Trophoblast cell (in vitro differentiated cells and primary cell): ENCODE data around the gene DCAF16.
A peak's percentile ranks its signal among the peaks of the same experiment; 100 is the strongest.
"Not testable (repeated sequence)": the region's sequence is repeated elsewhere in the genome, so short reads cannot be mapped to it uniquely, and the experiment has no call there.

Experiments used
- DNase-seq, 2 donors: peaks; one replicate each; pipeline ENCODE4 v3.0.0-alpha.2; 2016
- H2AFZ ChIP-seq: 2 replicates; pipeline ENCODE4 v1.6.1; 2013; ENCODE audit warnings: low read length, moderate library complexity, mild to moderate bottlenecking; ENCODE audit not compliant: insufficient read depth, poor library complexity
- H2AK5ac ChIP-seq: 2 replicates; pipeline ENCODE4 v1.6.1; 2013; ENCODE audit warnings: mild to moderate bottlenecking, low read length
- H2BK120ac ChIP-seq: 2 replicates; pipeline ENCODE4 v1.6.1; 2013; ENCODE audit warnings: low read length, mild to moderate bottlenecking, moderate library complexity; ENCODE audit not compliant: insufficient read depth, poor library complexity
- H2BK12ac ChIP-seq: 2 replicates; pipeline ENCODE4 v1.6.1; 2013; ENCODE audit warnings: mild to moderate bottlenecking, low read length, moderate library complexity
- H2BK5ac ChIP-seq: 2 replicates; pipeline ENCODE4 v1.6.1; 2013; ENCODE audit warnings: low read length, low read depth, moderate library complexity, mild to moderate bottlenecking; ENCODE audit not compliant: poor library complexity
- H3K14ac ChIP-seq: 2 replicates; pipeline ENCODE4 v1.6.1; 2013; ENCODE audit warnings: mild to moderate bottlenecking, low read length
- H3K18ac ChIP-seq: 2 replicates; pipeline ENCODE4 v1.6.1; 2013; ENCODE audit warnings: mild to moderate bottlenecking, low read length
- H3K23ac ChIP-seq: 2 replicates; pipeline ENCODE4 v1.6.1; 2013; ENCODE audit warnings: low read length
- H3K27ac ChIP-seq: 2 replicates; pipeline ENCODE4 v1.5.1; 2013; ENCODE audit warnings: low read depth, mild to moderate bottlenecking, inconsistent platforms, low read length, moderate library complexity
- H3K27me3 ChIP-seq: 2 replicates; pipeline ENCODE4 v1.6.1; 2013; ENCODE audit warnings: inconsistent platforms, mild to moderate bottlenecking, low read length, moderate library complexity; ENCODE audit not compliant: insufficient read depth
- H3K36me3 ChIP-seq, 2 experiments: 1 replicate in 1 of 2; 2 replicates in 1 of 2; pipeline ENCODE4 v1.6.1; 2013; ENCODE audit warnings: low read length in 2 of 2, mild to moderate bottlenecking in 2 of 2, moderate library complexity in 1 of 2; ENCODE audit not compliant: insufficient read depth in 2 of 2, control insufficient read depth in 1 of 2
- H3K4ac ChIP-seq: 2 replicates; pipeline ENCODE4 v1.6.1; 2013; ENCODE audit warnings: low read depth, mild to moderate bottlenecking, low read length, moderate library complexity
- H3K4me1 ChIP-seq, 2 experiments: 1 replicate in 1 of 2; 2 replicates in 1 of 2; pipeline ENCODE4 v1.6.1; 2013; ENCODE audit warnings: low read length in 2 of 2, mild to moderate bottlenecking in 2 of 2, moderate library complexity in 1 of 2; ENCODE audit not compliant: insufficient read depth in 2 of 2, control insufficient read depth in 1 of 2
- H3K4me2 ChIP-seq: 2 replicates; pipeline ENCODE4 v1.6.1; 2013; ENCODE audit warnings: inconsistent platforms, mild to moderate bottlenecking, low read length, moderate library complexity
- H3K4me3 ChIP-seq: 2 replicates; pipeline ENCODE4 v1.5.1; 2013; ENCODE audit warnings: mild to moderate bottlenecking, low read depth, low read length, inconsistent platforms
- H3K79me1 ChIP-seq: one replicate; pipeline ENCODE4 v1.6.1; 2013; ENCODE audit warnings: low read length
- H3K79me2 ChIP-seq: 2 replicates; pipeline ENCODE4 v1.6.1; 2013; ENCODE audit warnings: low read length, mild to moderate bottlenecking; ENCODE audit not compliant: control insufficient read depth, insufficient read depth, poor library complexity
- H3K9ac ChIP-seq: 2 replicates; pipeline ENCODE4 v1.6.1; 2013; ENCODE audit warnings: mild to moderate bottlenecking, low read length
- H3K9me3 ChIP-seq: 2 replicates; pipeline ENCODE4 v1.6.1; 2013; ENCODE audit warnings: low read depth, mild to moderate bottlenecking, control low read depth, inconsistent platforms, low read length; ENCODE audit not compliant: insufficient read depth
- H4K12ac ChIP-seq: 2 replicates; pipeline ENCODE4 v1.6.1; 2013; ENCODE audit warnings: low read depth, mild to moderate bottlenecking, low read length, moderate library complexity
- H4K8ac ChIP-seq: 2 replicates; pipeline ENCODE4 v1.6.1; 2013; ENCODE audit warnings: low read depth, mild to moderate bottlenecking, low read length, moderate library complexity
- H4K91ac ChIP-seq: one replicate; pipeline ENCODE4 v1.6.1; 2013; ENCODE audit warnings: low read depth, mild to moderate bottlenecking, low read length, moderate library complexity
- WGBS: extraction: QIAGEN DNeasy Blood & Tissue Kit; methylation state at CpG from one replicate; pipeline ENCODE4 v1.1.7; 2013; ENCODE audit warnings: missing lambda C conversion rate; ENCODE audit not compliant: insufficient read length, insufficient coverage; ENCODE audit errors: extremely low coverage; 5-methylcytosine and 5-hydroxymethylcytosine counted together

DCAF16 gene

DNA sequence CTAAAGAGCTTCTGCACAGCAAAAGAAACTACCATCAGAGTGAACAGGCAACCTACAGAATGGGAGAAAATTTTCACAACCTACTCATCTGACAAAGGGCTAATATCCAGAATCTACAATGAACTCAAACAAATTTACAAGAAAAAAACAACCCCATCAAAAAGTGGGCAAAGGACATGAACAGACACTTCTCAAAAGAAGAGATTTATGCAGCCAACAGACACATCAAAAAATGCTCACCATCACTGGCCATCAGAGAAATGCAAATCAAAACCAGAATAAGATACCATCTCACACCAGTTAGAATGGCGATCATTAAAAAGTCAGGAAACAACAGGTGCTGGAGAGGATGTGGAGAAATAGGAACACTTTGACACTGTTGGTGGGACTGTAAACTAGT lies 39.7 kb upstream of the DCAF16 start:
- H3K18ac ChIP-seq, H2BK12ac ChIP-seq: not testable (repeated sequence)
- WGBS, result no CpG with 5 or more reads among the region's 1 CpG

DNA sequence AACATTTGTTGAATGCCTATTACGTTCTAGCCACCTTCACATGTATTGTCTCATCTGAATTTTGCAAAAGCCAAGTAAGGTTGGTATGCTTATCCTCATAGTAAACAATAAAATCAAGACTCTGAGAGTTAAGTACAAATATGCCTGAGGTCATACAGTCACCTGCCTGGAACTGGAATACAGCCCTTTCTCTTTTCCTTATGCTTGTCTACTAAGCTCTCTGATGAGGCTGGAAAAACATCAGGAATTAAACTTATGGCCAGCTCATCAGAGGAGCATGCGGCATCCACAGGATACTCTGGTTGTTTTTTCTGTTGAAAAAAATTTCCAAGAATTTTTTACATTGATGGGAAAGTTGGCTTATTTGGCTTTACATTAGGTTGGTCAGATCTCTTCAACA lies 35.7 kb upstream of the DCAF16 start:
- Histone ChIP-seq H3K18ac (no peak overlapping the region), H3K36me3 (peaks cover 3 to 4% of the 10 kb centered on the region in 2 experiments), H2BK5ac (no peak overlapping the region), H3K23ac (no peak overlapping the region), H3K14ac (no peak overlapping the region), H2BK12ac (no peak overlapping the region), H4K91ac (no peak overlapping the region), H3K79me1 (no peaks in the 10 kb centered on the region), H3K9ac (no peak overlapping the region), H2AK5ac (no peak overlapping the region), H3K4me2 (no peak overlapping the region), H3K4ac (no peak overlapping the region), H4K12ac (no peak overlapping the region), H3K27me3 (no peaks in the 10 kb centered on the region), H3K27ac (no peak overlapping the region), H3K4me1 (no peaks in the 10 kb centered on the region), H4K8ac (no peak overlapping the region), H2AFZ (no peak overlapping the region), H3K9me3 (peaks cover 2% of the 10 kb centered on the region), H2BK120ac (no peak overlapping the region), H3K79me2 (no peaks in the 10 kb centered on the region), H3K4me3 (no peak overlapping the region)
- peak; percentile 31 to 52 for DNase-seq
- WGBS, result no CpG with 5 or more reads among the region's 2 CpGs

More for the DNA sequence above, 39.7 kb upstream of the DCAF16 start:
- H3K4ac ChIP-seq, H3K9ac ChIP-seq, H2AK5ac ChIP-seq, H2AFZ ChIP-seq, H4K12ac ChIP-seq, H3K36me3 ChIP-seq, H2BK5ac ChIP-seq, H4K8ac ChIP-seq, H3K79me1 ChIP-seq, H4K91ac ChIP-seq, H3K27me3 ChIP-seq, H3K14ac ChIP-seq, H3K4me1 ChIP-seq, H3K4me3 ChIP-seq, H3K4me2 ChIP-seq, DNase-seq, H3K79me2 ChIP-seq, H3K27ac ChIP-seq, H2BK120ac ChIP-seq, H3K23ac ChIP-seq, H3K9me3 ChIP-seq: not testable (repeated sequence)

DNA sequence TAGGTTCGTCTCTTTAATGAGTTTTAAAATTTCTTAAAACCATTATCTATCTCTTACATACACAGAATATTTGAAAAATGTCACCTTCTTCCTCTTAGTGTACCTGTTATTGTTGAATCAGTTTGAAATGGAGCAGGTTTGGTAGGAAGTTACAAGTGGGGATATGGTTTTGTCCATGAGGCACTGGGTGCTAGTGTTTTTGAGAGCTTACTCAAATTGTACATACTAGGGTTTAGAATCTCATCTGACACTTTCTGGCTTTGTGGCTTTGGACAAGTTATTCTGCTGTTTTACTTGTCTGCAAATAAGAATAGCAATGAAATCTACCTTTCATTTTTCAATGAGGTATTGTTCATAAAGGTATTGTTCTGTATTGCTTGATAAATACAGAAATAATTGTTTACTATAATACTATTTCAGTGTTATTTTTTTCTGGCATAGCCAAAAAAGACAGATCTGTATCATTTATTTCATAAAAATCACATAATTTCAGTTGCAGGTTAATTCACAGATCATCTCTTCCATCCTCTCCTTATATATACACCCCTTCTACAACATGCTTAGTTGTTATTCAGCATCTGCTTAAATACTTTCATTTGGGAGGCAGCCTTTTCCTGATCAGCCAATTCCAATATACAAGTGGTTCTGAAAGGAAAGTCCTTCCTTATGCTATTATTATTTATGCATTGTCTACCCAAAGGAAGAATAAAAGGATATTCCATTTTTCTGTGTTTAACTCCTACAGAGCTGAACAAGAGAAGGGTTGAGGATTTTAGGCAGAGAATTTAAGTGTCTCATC lies 13.5 kb upstream of the DCAF16 start:
- H3K4me2 ChIP-seq, result no peak overlapping the region
- H3K4me1 ChIP-seq, result no peaks in the 10 kb centered on the region
- no peak overlapping the region for H2AFZ ChIP-seq
- no peak overlapping the region for H3K4ac ChIP-seq
- H3K27me3 ChIP-seq, result no peaks in the 10 kb centered on the region
- no peak overlapping the region for H4K12ac ChIP-seq
- no peak for DNase-seq
- H3K18ac ChIP-seq, result no peak overlapping the region
- no peak overlapping the region for H3K27ac ChIP-seq
- H4K91ac ChIP-seq, result no peak overlapping the region
- H3K9me3 ChIP-seq, result no peaks in the 10 kb centered on the region
- no peak overlapping the region for H3K14ac ChIP-seq
- no peak overlapping the region for H2BK12ac ChIP-seq
- H3K79me2 ChIP-seq, result no peaks in the 10 kb centered on the region
- peaks cover 3% of the 10 kb centered on the region in 2 experiments for H3K36me3 ChIP-seq
- H3K9ac ChIP-seq, result no peak overlapping the region
- no peak overlapping the region for H4K8ac ChIP-seq
- no CpG with 5 or more reads among the region's 1 CpG for WGBS
- no peak overlapping the region for H2BK5ac ChIP-seq
- H2BK120ac ChIP-seq, result no peak overlapping the region
- no peaks in the 10 kb centered on the region for H3K79me1 ChIP-seq
- H3K23ac ChIP-seq, result no peak overlapping the region
- H3K4me3 ChIP-seq, result no peak overlapping the region
- H2AK5ac ChIP-seq, result no peak overlapping the region

DNA sequence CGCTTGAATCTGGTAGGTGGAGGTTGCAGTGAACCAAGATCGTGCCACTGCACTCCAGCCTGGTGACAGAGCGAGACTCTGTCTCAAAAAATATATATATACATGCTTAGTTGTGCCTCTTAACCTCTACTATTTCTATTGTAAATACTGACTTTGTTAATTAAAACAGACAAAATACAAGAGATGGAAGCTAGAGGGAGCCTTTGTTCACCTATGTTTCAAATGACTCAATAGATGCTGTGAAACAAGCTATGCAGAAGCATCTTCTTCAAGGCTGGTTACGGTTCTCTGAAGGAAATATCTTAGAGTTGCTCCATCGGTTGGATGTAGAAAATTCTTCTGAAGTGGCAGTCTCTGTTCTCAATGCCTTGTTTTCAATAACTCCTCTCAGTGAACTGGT lies 6.5 kb upstream of the DCAF16 start:
- Histone ChIP-seq H2BK5ac (no peak overlapping the region), H4K8ac (no peak overlapping the region), H3K14ac (no peak overlapping the region), H3K79me2 (no peaks in the 10 kb centered on the region), H4K12ac (no peak overlapping the region), H4K91ac (no peak overlapping the region), H3K4me2 (no peak overlapping the region), H3K79me1 (no peaks in the 10 kb centered on the region), H3K36me3 (peaks cover 8 to 9% of the 10 kb centered on the region in 2 experiments), H2AK5ac (no peak overlapping the region), H3K18ac (no peak overlapping the region), H3K4me1 (no peaks in the 10 kb centered on the region), H3K27me3 (no peaks in the 10 kb centered on the region), H3K27ac (no peak overlapping the region), H2AFZ (no peak overlapping the region), H3K4ac (no peak overlapping the region), H3K23ac (no peak overlapping the region), H2BK120ac (no peak overlapping the region), H2BK12ac (no peak overlapping the region), H3K4me3 (no peak overlapping the region), H3K9ac (no peak overlapping the region), H3K9me3 (no peaks in the 10 kb centered on the region)
- WGBS, result no CpG with 5 or more reads among the region's 5 CpGs
- peak; percentile 0 to 80 for DNase-seq
